K562 (cell line): ENCODE results near the gene MTREX. TPM values are rescaled to one million over a fixed set of nuclear protein-coding genes. Genes with fewer than 3 reads are reported as not detected.

ENCODE experiments used
- CEBPG ChIP-seq, 3 experiments: fragments of 200-800 bp in 1 of 3; sonication (Bioruptor generic) in 1 of 3; sonication (generic) in 1 of 3; formaldehyde crosslinking in 1 of 3; IDR thresholded peaks in 2 of 3; conservative IDR thresholded peaks in 1 of 3; 2 replicates each; pipeline versions ENCODE4 v1.6.1 to v1.8.0; 2016 to 2022; ENCODE audit warnings: missing compliant biosample characterization in 2 of 3, missing genetic modification characterization in 2 of 3, mild to moderate bottlenecking in 1 of 3, missing genetic modification reagents in 1 of 3
- GABPA ChIP-seq: fragments of 200-800 bp; sonication (Bioruptor generic); conservative IDR thresholded peaks from 2 replicates; pipeline ENCODE4 v1.6.1; 2016; ENCODE audit warnings: low read depth, missing genetic modification characterization, missing compliant biosample characterization
- LEF1 ChIP-seq: fragments of 450-650 bp; IDR thresholded peaks from 2 replicates; pipeline ENCODE4 v1.6.1; 2016; ENCODE audit warnings: mild to moderate bottlenecking
- MYBL2 ChIP-seq, 2 experiments: fragments of 450-650 bp in 1 of 2; sonication (generic) in 1 of 2; formaldehyde crosslinking in 1 of 2; IDR thresholded peaks; 2 replicates each; pipeline versions ENCODE4 v1.6.1 to v1.8.1; 2017 to 2022; ENCODE audit warnings: borderline replicate concordance in 1 of 2, inconsistent platforms in 1 of 2, low read depth in 1 of 2, mild to moderate bottlenecking in 1 of 2, missing genetic modification reagents in 1 of 2, moderate library complexity in 1 of 2
- NFXL1 ChIP-seq: fragments of 450-650 bp; formaldehyde crosslinking; IDR thresholded peaks from 2 replicates; pipeline ENCODE4 v1.4.0; 2021; ENCODE audit warnings: mild to moderate bottlenecking
- RFX5 ChIP-seq: IDR thresholded peaks from 2 replicates; pipeline ENCODE4 v1.6.1; 2011; ENCODE audit warnings: low read depth, mild to moderate bottlenecking, improper control_type of control experiment, low read length
- XRCC5 ChIP-seq: fragments of 200-400 bp; formaldehyde crosslinking; IDR thresholded peaks from 2 replicates; pipeline ENCODE4 v1.6.1; 2017; ENCODE audit warnings: low read depth, mild to moderate bottlenecking, low read length
- ZNF12 ChIP-seq: sonication (generic); formaldehyde crosslinking; IDR thresholded peaks from 2 replicates; pipeline ENCODE4 v1.4.0; 2020; ENCODE audit warnings: mild to moderate bottlenecking, missing genetic modification reagents
- ZNF324 ChIP-seq: fragments of 250-450 bp; sonication (Bioruptor Pico); IDR thresholded peaks from 2 replicates; pipeline ENCODE4 v1.4.0; 2020; ENCODE audit warnings: mild to moderate bottlenecking
- polyA plus RNA-seq, 8 experiments: library from polyadenylated mRNA; depleted of rRNA in 4 of 8; stranded (reverse) in 5 of 8; unstranded in 3 of 8; fragments of >200 nt; fragmentation: Nextera tagmentation in 2 of 8; fragmentation: Illumina TruSeq in 1 of 8; extraction: Ambion mirVana in 2 of 8; extraction: Trizol in 1 of 8; gene quantifications; 2 replicates each; pipeline versions ENCODE4 v1.2.1 to v1.2.3, GENCODE V29; 2011 to 2014; ENCODE audit warnings: inconsistent platforms in 1 of 8, missing spikeins in 1 of 8
- total RNA-seq, 7 experiments: library from RNA; depleted of rRNA in 6 of 7; stranded (reverse); fragments of >200 nt in 6 of 7; fragmentation: Illumina TruSeq in 2 of 7; extraction: Trizol in 2 of 7; gene quantifications; 2 replicates each; pipeline versions ENCODE4 v1.2.1 to v1.2.3, GENCODE V29; 2011 to 2021; ENCODE audit warnings: low replicate concordance in 1 of 7
- TF ChIP-seq, protein P1 (sequence below), 3 experiments: fragments of 200-800 bp in 1 of 3; fragments of 250-450 bp in 1 of 3; fragments of 450-650 bp in 1 of 3; sonication (Bioruptor Pico) in 1 of 3; sonication (Bioruptor generic) in 1 of 3; formaldehyde crosslinking in 1 of 3; IDR thresholded peaks; 2 replicates each; pipeline versions ENCODE4 v1.6.1 to v1.8.0; 2016 to 2022; ENCODE audit warnings: mild to moderate bottlenecking in 2 of 3, missing genetic modification characterization in 2 of 3, missing compliant biosample characterization in 1 of 3, moderate library complexity in 1 of 3
- TF ChIP-seq, protein P2 (sequence below), 2 experiments: fragments of 450-650 bp; IDR thresholded peaks; 2 replicates each; pipeline ENCODE4 v1.6.1; 2018; ENCODE audit warnings: mild to moderate bottlenecking in 2 of 2, low read depth in 1 of 2; ENCODE audit not compliant: partially characterized antibody in 2 of 2

The MTREX gene
- total and polyA plus RNA-seq, 9 of the 15 experiments (the other 6 are each of a cell fraction or from before 2014, with no cell fraction given) = 52.9 to 193 (median 150) TPM

DNA sequence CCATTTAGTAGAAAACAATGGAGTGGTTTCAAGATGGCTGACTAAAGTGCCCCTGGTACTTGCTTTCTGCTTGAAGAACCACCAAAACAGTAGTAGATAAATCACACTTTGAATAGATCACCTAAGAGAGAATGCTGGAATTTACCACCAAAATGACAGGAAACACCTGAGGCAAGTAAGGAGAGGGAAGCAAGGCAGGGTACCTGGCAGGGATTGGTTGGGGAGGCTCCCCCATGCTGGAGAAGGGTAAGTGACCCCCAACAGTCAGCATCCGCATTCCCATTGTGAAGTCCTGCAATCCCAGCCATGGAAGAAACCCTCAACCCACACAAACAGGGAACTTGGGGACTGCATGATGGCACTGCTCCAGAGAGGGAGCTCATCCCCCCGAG lies 121.4 kb downstream of the MTREX start (continued):
- TF ChIP-seq, protein P1, sequence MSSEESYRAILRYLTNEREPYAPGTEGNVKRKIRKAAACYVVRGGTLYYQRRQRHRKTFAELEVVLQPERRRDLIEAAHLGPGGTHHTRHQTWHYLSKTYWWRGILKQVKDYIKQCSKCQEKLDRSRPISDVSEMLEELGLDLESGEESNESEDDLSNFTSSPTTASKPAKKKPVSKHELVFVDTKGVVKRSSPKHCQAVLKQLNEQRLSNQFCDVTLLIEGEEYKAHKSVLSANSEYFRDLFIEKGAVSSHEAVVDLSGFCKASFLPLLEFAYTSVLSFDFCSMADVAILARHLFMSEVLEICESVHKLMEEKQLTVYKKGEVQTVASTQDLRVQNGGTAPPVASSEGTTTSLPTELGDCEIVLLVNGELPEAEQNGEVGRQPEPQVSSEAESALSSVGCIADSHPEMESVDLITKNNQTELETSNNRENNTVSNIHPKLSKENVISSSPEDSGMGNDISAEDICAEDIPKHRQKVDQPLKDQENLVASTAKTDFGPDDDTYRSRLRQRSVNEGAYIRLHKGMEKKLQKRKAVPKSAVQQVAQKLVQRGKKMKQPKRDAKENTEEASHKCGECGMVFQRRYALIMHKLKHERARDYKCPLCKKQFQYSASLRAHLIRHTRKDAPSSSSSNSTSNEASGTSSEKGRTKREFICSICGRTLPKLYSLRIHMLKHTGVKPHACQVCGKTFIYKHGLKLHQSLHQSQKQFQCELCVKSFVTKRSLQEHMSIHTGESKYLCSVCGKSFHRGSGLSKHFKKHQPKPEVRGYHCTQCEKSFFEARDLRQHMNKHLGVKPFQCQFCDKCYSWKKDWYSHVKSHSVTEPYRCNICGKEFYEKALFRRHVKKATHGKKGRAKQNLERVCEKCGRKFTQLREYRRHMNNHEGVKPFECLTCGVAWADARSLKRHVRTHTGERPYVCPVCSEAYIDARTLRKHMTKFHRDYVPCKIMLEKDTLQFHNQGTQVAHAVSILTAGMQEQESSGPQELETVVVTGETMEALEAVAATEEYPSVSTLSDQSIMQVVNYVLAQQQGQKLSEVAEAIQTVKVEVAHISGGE (CRISPR knock-in tag; IDR thresholded peaks at IDR 0.05) = no peak
- TF ChIP-seq ZNF324 (CRISPR knock-in tag) (no peak), NFXL1 (CRISPR knock-in tag) (no peak), ZNF12 (CRISPR knock-in tag) (no peak), XRCC5 (no peak), LEF1 (no peak), MYBL2 (IDR thresholded peaks at IDR 0.05; ENCODE audit: low read depth) (no peak), MYBL2 (CRISPR knock-in tag; IDR thresholded peaks at IDR 0.05; ENCODE audit: borderline replicate concordance) (no peak), CEBPG (CRISPR knock-in tag; IDR thresholded peaks at IDR 0.05) (no peak), CEBPG (tag; conservative IDR thresholded peaks at IDR 0.05 in 1 of 2, IDR thresholded peaks at IDR 0.05 in 1 of 2) (no peak), RFX5 (no peak), GABPA (no peak)
- TF ChIP-seq, protein P2, sequence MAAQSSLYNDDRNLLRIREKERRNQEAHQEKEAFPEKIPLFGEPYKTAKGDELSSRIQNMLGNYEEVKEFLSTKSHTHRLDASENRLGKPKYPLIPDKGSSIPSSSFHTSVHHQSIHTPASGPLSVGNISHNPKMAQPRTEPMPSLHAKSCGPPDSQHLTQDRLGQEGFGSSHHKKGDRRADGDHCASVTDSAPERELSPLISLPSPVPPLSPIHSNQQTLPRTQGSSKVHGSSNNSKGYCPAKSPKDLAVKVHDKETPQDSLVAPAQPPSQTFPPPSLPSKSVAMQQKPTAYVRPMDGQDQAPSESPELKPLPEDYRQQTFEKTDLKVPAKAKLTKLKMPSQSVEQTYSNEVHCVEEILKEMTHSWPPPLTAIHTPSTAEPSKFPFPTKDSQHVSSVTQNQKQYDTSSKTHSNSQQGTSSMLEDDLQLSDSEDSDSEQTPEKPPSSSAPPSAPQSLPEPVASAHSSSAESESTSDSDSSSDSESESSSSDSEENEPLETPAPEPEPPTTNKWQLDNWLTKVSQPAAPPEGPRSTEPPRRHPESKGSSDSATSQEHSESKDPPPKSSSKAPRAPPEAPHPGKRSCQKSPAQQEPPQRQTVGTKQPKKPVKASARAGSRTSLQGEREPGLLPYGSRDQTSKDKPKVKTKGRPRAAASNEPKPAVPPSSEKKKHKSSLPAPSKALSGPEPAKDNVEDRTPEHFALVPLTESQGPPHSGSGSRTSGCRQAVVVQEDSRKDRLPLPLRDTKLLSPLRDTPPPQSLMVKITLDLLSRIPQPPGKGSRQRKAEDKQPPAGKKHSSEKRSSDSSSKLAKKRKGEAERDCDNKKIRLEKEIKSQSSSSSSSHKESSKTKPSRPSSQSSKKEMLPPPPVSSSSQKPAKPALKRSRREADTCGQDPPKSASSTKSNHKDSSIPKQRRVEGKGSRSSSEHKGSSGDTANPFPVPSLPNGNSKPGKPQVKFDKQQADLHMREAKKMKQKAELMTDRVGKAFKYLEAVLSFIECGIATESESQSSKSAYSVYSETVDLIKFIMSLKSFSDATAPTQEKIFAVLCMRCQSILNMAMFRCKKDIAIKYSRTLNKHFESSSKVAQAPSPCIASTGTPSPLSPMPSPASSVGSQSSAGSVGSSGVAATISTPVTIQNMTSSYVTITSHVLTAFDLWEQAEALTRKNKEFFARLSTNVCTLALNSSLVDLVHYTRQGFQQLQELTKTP (IDR thresholded peaks at IDR 0.05; ENCODE audit: low read depth in 1 of 2, partially characterized antibody in 2 of 2) = no peak
